Adipose tissue (tissue), 3 donors: Measurements from ENCODE around the gene EPB41L4B. TPM values are rescaled to one million over a fixed set of nuclear protein-coding genes. Genes with fewer than 3 reads are reported as not detected.

Experiments used
- H3K27ac ChIP-seq: one replicate; pipeline ENCODE4 v1.5.1; 2013; ENCODE audit warnings: low read depth, low read length
- WGBS, 3 donors: extraction: QIAGEN DNeasy Blood & Tissue Kit; methylation state at CpG; one replicate each; pipeline ENCODE4 v1.1.7; 2013; 5-methylcytosine and 5-hydroxymethylcytosine counted together
- polyA plus RNA-seq, 3 donors: library from polyadenylated mRNA; stranded (reverse); fragments of 200-250 nt; gene quantifications; one replicate each; pipeline ENCODE4 v1.2.3, GENCODE V29; 2013
- donor health status: healthy with polysubstance abuse.
- donor health status: Bipolar disorder and iron deficiency.
- donor health status: healthy.

Gene EPB41L4B
- polyA plus RNA-seq, 3 donors, result 6.7 to 129 (median 34.7) TPM

DNA sequence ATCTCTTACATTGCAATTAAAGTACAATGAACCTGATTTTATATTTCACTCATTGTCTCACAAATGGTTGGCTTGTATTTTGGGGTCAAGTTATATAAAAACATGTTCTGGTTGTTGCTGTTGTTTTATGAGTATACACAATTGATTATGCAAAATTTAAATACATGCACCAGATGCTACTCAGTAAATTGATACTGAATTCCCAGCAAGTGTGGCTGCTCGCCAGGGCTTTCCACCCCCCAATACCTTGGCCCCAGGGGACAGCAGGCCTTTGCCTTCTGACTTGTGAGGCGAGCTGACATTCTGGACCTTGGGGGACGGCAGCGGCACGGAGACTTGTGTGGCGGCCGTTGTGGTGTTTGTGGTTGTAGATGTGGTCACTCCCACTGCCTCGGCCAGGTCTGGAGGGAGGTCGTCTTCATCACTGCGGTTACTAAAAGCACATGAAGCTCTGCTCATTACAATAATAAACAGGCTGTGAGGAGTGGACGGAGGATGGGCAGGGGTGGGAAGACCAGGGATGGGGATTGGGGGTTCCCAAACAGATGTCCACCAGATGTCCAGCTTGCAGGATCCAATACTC is 126.8 kb downstream of the EPB41L4B start:
- 64 to 83% (median 73%) methylated on average over 11 of the region's 11 CpGs for WGBS, 3 donors
- no peak overlapping the region for H3K27ac ChIP-seq

DNA sequence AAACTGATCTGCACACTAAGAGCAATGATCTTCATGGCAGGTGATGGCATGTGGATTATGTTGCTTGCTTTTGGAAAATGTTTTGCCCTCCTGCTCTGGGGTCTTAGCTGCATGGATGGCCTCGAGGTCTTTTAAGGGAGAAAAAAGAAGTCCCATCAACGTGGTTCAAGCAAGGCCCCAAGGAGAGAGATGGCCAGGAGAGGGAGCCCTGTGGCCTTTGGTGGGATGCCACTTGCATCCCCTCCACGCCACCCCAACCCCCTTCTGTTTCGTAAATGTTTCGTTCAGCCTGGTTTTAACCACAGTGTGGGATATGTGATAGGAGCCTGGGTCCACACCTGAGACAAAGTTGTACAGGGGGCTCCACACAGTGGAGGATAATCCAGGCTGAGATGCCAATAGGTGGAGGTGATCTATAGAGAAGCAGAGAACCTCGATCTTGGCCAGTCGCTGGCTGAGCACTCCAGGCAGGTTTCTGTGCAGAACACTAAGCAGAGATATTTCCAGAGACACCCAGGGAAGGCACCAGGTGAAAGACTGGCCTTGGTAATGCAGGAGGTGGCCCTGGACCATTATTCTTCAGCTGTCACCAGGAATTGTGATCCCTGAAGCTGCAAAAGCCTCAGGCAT is 128.0 kb downstream of the EPB41L4B start:
- H3K27ac ChIP-seq, result no peak overlapping the region
- 15 to 56% (median 49%) methylated on average over 7 of the region's 7 CpGs for WGBS, 3 donors

- H3K27ac ChIP-seq, result no peak overlapping the region
- 80 to 93% (median 89%) methylated on average over 9 of the region's 9 CpGs for WGBS, 3 donors
Observed at GRCh38 chr9:109191746-109192145, 129.1 kb downstream of the EPB41L4B start.

GRCh38 chr9:109190151-109190550 is 130.7 kb downstream of the EPB41L4B start:
- 48 to 92% (median 55%) methylated on average over 1 of the region's 1 CpG for WGBS, 3 donors
- H3K27ac ChIP-seq, result no peak overlapping the region

DNA sequence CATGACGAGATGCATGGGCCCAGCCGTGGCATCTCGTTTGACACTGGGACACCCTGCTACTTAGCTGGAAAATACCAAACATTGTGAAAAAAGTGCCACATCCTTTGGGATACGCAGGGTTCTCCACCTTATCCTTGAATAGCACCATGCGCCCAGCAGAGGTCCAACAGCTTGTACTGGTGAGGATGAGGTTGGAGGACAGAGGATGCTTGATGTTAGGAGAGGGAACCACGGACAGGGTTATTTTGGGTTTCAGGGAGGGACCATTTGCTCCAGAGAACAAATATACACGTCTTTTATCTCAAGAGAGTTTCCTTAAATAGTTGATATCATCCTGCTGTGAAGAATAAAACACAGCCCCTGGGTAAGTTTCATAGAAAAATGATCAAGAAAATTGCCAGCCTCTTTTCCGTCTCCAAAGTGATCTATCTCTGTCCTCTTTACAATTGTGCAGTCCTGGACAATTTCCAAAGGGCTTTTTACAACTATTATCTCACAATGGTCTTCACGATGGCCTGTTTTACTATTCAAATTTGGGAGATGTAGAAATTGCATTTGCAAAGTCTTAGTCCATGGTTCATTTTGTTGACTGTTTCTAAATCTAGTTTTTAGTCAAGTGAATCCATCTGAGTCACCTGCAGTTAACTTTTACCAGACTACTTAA is 133.9 kb downstream of the EPB41L4B start:
- 68 to 75% (median 73%) methylated on average over 9 of the region's 9 CpGs for WGBS, 3 donors
- no peak overlapping the region for H3K27ac ChIP-seq

DNA sequence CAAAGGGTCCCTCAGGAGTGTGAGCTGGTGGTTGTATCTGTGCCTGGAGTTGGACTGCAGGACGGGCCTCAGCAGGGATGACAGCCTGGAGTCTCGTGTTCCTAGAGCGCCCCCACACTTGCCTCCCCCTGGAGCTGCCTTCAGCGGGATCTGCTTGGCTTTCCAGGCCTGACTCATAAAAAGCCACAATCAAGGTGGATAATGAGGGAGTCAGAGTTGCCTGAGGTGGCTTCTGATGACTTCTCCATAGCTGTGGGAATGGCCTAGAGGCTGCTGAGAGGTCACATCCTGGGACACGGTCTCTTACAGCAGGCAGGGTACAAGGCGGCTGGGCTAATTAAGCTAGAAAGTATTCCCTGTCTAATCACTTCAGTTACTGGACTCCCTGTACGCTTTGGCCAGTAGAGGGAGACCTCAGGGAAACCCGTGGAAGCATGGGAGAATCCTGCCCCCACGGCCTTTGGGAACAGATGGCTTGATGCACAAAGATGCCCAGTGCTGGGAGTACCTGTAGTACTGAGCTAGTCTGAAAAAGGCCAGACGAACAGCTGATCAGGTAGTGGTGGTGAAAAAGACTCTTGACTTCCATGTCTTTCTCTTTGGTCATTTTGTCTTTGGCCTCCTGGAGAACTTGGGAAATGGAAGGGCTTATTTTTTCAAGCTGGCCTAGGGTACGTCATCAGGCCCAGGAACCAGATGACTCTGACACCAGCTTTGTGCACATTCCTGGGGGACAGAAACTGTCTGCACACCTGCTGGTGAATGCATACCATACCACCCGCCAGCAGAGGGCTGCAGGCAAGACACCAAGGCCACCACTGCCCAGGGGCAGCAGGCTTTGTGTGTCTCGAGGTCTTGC is 137.7 kb downstream of the EPB41L4B start:
- 64 to 73% (median 71%) methylated on average over 13 of the region's 13 CpGs for WGBS, 3 donors
- H3K27ac ChIP-seq, result no peak overlapping the region

GRCh38 chr9:109182550-109182939 is 138.3 kb downstream of the EPB41L4B start:
- no peak overlapping the region for H3K27ac ChIP-seq
- WGBS, 3 donors, result 72 to 77% (median 76%) methylated on average over 9 of the region's 9 CpGs

- no peak overlapping the region for H3K27ac ChIP-seq
- WGBS, 3 donors, result 84 to 96% (median 90%) methylated on average over 1 of the region's 1 CpG
Observed at GRCh38 chr9:109181284-109181683, 139.6 kb downstream of the EPB41L4B start.

DNA sequence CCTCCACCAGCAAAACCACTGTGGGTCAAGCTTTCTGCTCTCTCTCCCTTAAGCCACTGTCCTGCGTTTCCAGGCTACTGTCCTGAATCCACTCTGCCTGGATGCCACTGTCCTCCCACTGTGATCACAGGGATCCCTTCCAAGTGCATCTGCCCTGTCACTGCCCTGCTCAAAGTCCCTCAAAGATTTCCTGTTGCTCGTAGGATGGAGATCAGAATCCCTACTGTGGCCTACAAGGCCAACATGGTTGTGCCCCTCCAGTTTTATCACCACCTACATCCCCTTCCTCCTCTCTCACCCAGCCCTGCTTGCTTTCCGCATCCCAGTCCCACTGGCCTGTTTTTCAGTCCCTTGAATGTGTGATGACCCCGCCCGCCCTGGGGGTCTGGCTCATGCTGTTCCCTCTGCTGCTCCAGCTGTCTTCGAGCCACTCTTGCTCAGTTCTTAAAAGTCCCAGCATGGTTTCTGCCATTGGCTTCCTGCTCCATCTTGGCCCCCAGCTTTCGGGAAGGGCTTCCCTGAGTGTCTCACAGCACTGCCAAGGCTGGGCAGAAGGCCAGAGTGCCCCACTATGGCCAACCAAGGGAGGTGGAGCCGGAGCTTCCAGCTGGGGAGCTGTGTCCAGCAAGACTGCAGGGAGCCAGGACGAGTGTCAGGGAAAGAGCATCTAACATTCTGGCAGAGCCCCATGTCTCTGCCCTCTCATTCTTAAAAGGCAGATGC is 140.9 kb downstream of the EPB41L4B start:
- 65 to 84% (median 72%) methylated on average over 9 of the region's 9 CpGs for WGBS, 3 donors
- H3K27ac ChIP-seq, result no peak overlapping the region

DNA sequence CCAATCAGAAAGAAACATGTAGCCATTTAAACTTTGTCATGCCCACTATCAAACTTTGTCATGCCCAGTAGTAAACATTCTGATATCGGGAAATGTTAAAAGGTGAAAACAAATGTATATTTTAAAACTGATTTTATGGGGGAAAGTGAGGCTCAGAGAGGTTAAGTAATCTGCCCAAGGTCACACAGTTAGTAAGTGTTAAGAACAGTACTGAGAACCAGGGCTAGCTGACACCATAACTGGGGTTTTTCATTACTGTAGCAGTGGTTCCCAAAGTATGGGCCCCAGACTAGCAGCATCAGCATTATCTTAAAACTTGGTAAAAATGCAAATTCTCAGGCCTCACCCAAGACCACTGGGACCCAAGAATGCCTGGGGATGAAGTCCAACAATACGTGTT is 143.9 kb downstream of the EPB41L4B start:
- WGBS, 3 donors, result 80 to 94% (median 94%) methylated on average over 2 of the region's 2 CpGs
- H3K27ac ChIP-seq, result no peak overlapping the region

- 68 to 78% (median 77%) methylated on average over 8 of the region's 8 CpGs for WGBS, 3 donors
- no peak overlapping the region for H3K27ac ChIP-seq
Observed at GRCh38 chr9:109176386-109176785, 144.5 kb downstream of the EPB41L4B start.

- H3K27ac ChIP-seq, result no peak overlapping the region
- WGBS, 3 donors, result 41 to 73% (median 63%) methylated on average over 1 of the region's 1 CpG
Observed at GRCh38 chr9:109172935-109173334, 147.9 kb downstream of the EPB41L4B start.

- no peak overlapping the region for H3K27ac ChIP-seq
- WGBS, 3 donors, result 68 to 89% (median 74%) methylated on average over 3 of the region's 3 CpGs
Observed at GRCh38 chr9:109171926-109172325, 148.9 kb downstream of the EPB41L4B start.

- H3K27ac ChIP-seq, result no peak overlapping the region
Observed at GRCh38 chr9:109168170-109168569, 152.7 kb downstream of the EPB41L4B start.

GRCh38 chr9:109167716-109168115 is 153.1 kb downstream of the EPB41L4B start:
- H3K27ac ChIP-seq, result no peak overlapping the region
- WGBS, 3 donors, result 86 to 94% (median 92%) methylated on average over 5 of the region's 5 CpGs

DNA sequence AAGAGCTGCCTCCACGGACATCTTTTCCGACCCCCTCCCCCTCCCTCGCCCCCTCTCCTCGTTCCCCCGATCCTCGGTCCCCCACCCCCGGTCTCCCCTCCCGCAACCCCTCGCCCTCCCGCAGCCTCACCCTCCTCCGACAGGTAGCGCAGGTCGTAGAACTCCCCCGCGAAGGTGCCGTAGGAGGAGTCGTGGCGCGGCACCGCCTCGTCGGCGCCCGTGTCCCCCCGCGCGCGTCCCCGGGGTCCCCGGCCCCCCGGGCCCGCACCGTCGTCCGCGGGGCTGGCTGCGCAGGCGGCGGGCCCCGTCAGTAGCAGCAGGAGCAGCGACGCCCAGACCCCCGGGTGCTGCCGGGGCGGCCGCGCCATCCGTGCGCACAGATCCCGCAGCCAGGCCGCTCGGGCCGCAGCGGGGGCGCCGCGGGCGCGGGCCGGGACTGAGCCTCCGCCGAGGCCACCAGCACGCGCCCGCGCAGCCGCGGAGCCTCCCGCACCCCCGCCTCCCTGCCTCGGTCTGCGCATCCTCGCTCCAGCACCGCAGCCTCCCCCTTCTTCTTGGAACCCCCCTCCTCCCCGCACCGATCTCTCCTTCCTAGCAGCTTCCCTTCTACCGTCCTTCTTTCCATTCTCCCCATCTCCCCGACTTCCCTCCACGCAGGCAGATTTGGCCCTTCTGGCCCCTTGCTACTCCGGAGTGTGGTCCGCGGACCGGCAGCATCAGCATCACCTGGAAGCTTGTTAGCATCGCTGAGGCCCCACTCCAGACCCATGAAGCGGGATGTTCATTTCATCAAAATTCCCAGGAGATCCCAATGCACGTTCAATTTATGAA is 153.9 kb downstream of the EPB41L4B start, which contains the start of gene FRRS1L:
TSS of gene FRRS1L (minus strand) at position 479 of the 831 bp plus-strand sequence. CDS start at position 368, 111 bp downstream.
- H3K27ac ChIP-seq, result no peak within 1 kb of the TSS
- 7 to 11% (median 9%) methylated on average over 39 to 85 of the region's 86 CpGs for WGBS, 3 donors

GRCh38 chr9:109166171-109166770 is 154.6 kb downstream of the EPB41L4B start:
- no peak overlapping the region for H3K27ac ChIP-seq
- WGBS, 3 donors, result 83 to 90% (median 86%) methylated on average over 16 of the region's 16 CpGs
